ENCODE results near the gene RPS3.
A peak's percentile ranks its signal among the peaks of the same experiment; 100 is the strongest.
"Not testable (repeated sequence)": the region's sequence is repeated elsewhere in the genome, so short reads cannot be mapped to it uniquely, and the experiment has no call there.

The RPS3 gene

GRCh38 chr11:75399344-75400145, at the start of gene RPS3:
Gene RPS3 (plus strand): TSS chr11:75399518. CDS start chr11:75399548, 30 bp downstream.
- peak; percentile 75 for DNase-seq (ENCODE audit: low read depth, low spot score)

DNA sequence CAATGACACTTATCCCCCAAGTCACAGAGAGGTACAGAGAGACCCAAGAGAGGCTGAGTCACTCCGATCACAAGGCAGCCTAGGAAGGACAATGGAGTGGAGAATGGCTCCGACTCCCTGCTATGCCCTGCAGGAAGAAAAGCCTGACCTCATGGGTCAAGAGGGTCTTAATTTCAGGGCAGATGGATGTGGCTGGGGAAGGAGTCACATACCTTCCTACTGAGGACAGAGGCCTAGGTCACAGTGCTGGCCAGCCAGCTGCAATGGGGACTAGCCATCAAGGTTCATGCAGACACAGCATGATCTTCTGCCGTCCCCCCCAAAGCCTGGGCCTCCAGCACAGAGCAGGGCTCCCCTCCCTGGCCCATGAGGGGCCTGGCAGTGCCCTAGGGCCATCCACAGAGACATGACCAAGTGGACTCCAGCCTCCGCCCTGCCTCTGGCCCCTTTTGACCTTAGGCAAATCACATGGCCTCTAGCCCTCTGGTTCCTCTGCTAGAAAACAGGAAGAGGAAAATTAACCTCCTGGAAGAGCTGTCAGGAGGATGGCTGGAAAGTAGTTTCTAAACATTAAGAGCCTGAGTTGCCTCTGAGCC, 49.7 kb upstream of the RPS3 start:
- no peak for DNase-seq (ENCODE audit: low read depth, low spot score)

- no peak for DNase-seq (ENCODE audit: low read depth, low spot score)
These were observed 49.1 kb upstream of the RPS3 start for GRCh38 chr11:75350122-75350742.

DNA sequence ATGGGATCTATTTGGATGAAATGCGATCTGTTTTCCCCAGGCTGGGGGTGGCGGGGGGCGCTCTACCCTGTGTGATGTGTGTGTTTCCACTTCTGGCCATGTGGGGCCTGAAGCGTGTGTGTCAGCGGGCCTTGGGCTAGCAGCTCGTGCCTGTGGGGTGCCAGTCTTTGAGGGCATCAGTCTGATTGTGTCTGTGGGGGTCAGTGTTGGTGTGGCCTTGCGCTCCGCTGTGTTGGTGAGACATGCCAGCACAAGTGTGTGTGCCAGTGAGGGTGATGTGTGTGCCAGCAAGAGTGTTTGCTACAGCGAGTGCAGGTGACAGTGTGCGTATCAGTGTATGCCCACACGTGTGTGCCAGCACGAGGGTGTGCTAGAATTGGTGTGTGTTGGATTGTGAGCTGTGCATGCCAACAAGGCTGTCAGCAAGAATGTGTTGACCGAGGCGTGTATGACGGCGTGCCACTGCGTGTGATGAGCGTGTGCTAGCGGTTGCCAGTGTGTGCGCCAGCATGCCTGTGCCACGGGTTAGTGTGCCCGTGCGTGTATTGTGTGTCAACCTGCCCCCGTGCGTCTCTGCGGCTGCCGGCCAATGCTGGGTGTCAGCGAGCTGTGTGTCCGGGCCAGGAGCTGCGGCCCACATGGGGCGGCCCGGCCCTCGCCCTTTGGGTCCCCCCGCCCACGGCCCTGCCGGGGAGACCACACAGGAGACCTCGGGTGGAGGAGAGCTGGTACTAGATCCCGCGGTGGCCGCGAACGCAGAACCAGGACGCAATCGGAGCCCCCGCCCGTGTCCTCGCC, 48.4 kb upstream of the RPS3 start:
- no peak for DNase-seq (ENCODE audit: low read depth, low spot score)

- DNase-seq (ENCODE audit: low read depth, low spot score), result no peak
These were observed 47.9 kb upstream of the RPS3 start, which contains the start of gene ARRB1 for GRCh38 chr11:75351541-75351790. Gene ARRB1 (minus strand): TSS chr11:75351661. CDS start chr11:75351607, 54 bp downstream.

DNA sequence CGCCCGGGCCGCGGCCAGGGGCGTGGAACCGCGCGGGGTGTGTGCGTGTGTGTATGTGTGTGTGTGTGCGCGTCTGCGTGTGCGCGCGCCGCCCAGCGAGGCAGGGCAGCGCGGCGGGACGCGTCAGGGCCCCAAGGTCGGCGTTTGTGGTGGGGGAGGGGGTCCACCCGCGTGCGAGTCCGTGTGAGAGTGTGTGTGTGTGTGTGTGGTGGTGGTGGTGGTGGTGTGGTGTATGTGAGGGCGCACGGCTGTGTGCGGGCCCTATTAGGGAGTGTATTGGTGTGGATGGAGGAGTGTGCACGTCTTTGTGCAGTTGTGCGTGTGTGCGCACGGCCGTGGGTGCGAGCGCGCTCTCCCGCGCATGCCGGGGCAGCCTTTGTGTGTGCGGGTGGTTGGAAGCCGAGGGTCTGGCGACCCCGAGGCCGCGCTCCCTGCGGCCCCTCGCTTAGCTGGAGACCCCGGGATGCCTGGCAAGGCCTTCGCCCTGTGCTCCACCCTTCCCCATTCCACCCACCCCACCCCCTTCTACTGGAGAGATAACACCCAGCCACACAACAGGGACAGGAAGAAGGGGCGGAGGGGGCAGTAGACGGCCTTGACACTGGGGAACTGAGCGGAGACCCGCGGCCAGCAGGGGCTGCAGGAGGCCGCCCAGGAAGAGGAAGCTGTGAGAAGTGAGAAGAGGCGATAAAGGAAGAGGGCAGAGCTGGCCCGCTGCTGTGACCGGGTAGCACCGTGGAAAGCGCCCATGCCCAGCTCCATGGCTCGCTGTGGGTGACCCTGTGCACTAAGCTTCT, 47.3 kb upstream of the RPS3 start:
- peak; percentile 13 for DNase-seq (ENCODE audit: low read depth, low spot score)

GRCh38 chr11:75352588-75353206, 46.6 kb upstream of the RPS3 start:
- no peak for DNase-seq (ENCODE audit: low read depth, low spot score)

DNA sequence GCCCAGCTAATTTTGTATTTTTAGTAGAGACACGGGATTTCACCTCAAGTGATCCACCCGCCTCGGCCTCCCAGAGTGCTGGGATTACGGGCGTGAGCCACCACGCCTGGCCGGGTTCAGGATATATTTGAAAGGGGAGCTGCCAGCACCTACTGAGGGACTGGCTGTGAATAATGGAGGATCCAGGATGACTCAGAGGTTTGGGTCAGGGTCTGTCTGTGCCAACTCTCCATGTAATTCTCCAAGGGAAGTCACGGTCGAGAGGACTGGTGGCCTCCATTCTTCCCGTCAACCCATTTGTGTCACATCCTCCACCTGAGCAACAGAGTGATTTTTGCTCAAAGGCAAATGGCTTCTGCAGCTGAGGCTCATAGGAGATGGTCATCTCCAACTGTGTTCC, 44.3 kb upstream of the RPS3 start:
- DNase-seq (ENCODE audit: low read depth, low spot score), result no peak

DNA sequence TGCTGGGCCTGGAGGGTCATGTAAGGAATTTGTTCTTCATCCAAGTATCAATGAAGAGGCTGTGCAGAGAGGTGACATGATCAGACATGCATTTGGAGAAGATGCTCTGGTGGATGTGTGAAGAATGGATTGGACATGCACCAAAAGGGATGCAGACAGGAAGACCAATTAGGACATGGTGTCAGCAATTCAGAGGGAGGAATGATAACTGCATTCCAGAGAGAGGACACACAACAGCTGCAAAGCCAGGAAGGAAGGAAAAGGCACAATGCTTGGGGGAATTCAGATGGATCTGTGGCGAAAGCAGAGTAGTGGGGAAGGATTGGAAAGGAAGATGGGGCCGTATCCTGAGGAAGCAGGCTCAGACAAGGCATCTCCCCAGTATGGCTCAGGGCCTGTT, 42.7 kb upstream of the RPS3 start:
- no peak for DNase-seq (ENCODE audit: low read depth, low spot score)

GRCh38 chr11:75362285-75362684, 37.0 kb upstream of the RPS3 start:
- not testable (repeated sequence) for DNase-seq (ENCODE audit: low read depth, low spot score)

- no peak for DNase-seq (ENCODE audit: low read depth, low spot score)
These were observed 33.6 kb upstream of the RPS3 start for GRCh38 chr11:75365711-75366181.

DNA sequence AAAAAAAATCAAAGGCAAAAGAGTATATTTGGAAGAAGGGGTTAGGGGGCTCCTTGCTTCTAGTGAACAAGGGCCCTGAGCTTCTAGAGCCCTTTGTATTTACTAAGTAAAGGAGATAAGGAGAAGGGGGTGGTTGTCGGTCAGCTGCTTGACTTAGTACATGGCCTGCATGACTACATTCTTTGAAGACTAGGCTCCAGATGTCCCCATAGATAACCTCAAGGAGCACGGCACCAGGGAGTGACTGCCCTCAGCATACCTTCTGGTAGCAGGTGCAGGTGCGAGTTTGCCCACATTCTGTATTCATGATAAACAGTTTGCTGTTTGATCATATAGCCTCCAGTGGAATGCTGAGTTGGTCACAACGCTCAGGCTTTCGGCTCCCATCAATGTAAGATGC, 32.5 kb upstream of the RPS3 start:
- not testable (repeated sequence) for DNase-seq (ENCODE audit: low read depth, low spot score)

DNA sequence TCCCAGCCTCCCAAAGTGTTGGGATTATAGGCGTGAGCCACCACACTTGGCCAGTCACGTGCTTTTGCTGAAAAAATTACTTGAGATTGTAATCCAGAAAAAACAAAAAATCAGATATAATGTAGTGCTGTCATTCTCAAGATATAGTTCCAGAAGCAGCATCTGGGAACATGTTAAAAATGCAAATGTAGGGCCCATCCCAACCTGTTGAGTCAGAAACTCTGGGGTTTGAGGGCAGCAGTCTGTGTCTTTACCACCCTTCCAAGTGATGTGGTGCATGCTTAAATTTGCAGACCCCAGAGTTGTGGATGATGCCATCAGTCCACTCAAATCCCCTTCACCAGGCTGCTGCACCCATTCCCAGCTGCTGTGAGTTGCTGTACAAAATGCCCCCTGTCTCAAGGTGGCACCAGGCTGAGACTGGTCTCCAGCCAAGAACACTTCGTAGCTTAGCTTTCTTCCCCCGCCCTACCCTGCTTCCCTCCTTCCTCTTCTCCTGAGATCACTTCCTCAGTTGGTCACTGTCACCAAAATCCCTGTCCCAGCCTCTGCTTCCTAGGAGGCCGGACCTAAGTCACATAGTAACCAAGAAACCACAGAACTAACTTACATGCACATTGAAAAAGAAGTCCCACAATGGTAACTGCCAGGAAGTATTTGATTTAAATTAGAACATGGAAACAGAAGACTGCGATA, 29.6 kb upstream of the RPS3 start:
- DNase-seq (ENCODE audit: low read depth, low spot score), result no peak

GRCh38 chr11:75371949-75372876, 27.1 kb upstream of the RPS3 start:
- no peak for DNase-seq (ENCODE audit: low read depth, low spot score)

DNA sequence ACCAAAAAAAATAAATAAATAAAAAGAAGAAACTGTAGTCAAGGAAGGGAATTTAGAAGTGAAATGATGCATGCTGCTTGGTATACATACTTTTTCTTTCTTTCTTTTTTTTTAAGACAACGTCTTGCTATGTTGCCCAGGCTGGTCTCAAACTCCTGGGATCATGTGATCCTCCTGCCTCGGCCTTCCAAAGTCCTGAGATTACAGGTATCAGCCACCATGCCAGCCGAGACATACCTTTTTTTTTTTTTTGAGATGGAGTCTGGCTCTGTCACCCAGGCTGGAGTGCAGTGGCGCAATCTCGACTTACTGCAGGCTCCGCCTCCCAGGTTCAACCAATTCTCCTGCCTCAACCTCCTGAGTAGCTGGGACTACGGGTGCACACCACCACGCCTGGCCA, 26.1 kb upstream of the RPS3 start:
- no peak for DNase-seq (ENCODE audit: low read depth, low spot score)

- no peak for DNase-seq (ENCODE audit: low read depth, low spot score)
These were observed 24.7 kb upstream of the RPS3 start for GRCh38 chr11:75374646-75375045.

DNA sequence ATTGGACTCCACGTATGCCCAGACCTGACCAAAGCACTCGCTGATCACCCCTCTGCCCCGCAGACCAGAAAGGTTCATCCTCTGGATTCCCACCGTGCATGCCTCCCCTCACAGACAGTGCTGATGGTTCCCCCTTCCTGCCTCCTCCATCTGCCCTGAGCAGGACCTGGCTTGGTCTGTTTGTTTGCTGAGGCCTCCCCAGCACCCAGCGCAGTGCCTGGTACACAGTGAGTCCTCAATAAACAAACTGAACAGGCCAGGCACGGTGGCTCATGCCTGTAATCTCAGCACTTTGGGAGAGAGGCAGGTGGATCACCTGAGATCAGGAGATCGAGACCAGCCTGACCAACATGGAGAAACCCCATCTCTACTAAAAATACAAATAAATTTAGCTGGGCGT, 23.7 kb upstream of the RPS3 start:
- DNase-seq (ENCODE audit: low read depth, low spot score), result no peak

GRCh38 chr11:75376175-75376574, 23.1 kb upstream of the RPS3 start:
- no peak for DNase-seq (ENCODE audit: low read depth, low spot score)

DNA sequence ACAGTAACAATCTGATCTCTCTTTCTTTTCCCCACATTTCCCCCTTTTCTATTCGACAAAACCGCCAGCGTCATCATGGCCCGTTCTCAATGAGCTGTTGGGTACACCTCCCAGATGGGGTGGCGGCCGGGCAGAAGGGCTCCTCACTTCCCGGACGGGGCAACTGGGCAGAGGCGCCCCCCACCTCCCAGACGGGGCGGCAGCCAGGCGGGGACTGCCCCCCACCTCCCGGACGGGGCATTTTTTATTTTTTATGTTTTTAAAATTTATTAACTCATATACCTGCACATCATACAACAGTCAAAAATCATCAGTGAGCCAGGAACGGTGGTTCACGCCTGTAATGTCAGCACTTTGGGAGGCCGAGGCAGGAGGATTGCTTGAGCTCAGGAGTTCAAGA, 20.5 kb upstream of the RPS3 start:
- not testable (repeated sequence) for DNase-seq (ENCODE audit: low read depth, low spot score)
